ENCODE data around the gene ARHGAP19.

ARHGAP19 gene

DNA sequence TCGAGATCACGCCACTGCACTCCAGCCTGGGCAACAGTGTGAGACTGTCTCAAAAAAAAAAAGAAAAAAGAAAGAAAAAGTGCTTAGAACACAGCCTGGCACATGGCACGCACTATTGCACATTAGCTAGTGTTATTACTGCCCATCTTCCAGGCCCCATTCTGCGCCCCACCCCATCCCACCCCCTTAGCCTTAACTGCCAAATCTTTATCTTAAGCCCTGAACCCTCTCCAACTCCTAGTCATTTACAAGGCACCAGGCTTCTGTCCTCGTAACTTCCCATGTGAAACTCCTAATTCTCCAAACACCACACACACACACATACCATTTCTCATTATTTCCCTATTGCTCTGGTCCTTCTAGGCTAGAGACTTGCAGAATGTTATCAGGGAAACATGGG lies 37.3 kb upstream of the ARHGAP19 start:
- no peak for ATAC-seq (ENCODE audit: insufficient read depth, low read depth)
- Histone ChIP-seq H3K9me3 (ENCODE audit: insufficient read depth, low read length, severe bottlenecking) (no peaks in the 10 kb centered on the region), H3K27ac (ENCODE audit: low read length) (no peak overlapping the region), H3K4me3 (ENCODE audit: low read depth in 1 of 2, low read length in 2 of 2) (no peak overlapping the region), H3K79me2 (ENCODE audit: insufficient read depth, low read length) (peaks cover 30% of the 10 kb centered on the region), H3K36me3 (ENCODE audit: insufficient read depth, low read length) (peaks cover 11% of the 10 kb centered on the region), H3K4me2 (ENCODE audit: insufficient read depth, low read length) (no peak overlapping the region), H2AFZ (ENCODE audit: low read depth, low read length) (no peak overlapping the region), H3K27me3 (ENCODE audit: insufficient read depth, low read length, poor library complexity) (no peaks in the 10 kb centered on the region), H3K9ac (ENCODE audit: low read depth, low read length) (no peak overlapping the region), H3K4me1 (ENCODE audit: insufficient read depth, low read length) (peaks cover 28% of the 10 kb centered on the region), H4K20me1 (ENCODE audit: insufficient read depth, low read length) (peaks cover 35% of the 10 kb centered on the region)
- TF ChIP-seq EZH2 (IDR thresholded peaks at IDR 0.05; ENCODE audit: borderline replicate concordance, low read depth, low read length, severe bottlenecking) = no peak
- TF ChIP-seq, protein P1, sequence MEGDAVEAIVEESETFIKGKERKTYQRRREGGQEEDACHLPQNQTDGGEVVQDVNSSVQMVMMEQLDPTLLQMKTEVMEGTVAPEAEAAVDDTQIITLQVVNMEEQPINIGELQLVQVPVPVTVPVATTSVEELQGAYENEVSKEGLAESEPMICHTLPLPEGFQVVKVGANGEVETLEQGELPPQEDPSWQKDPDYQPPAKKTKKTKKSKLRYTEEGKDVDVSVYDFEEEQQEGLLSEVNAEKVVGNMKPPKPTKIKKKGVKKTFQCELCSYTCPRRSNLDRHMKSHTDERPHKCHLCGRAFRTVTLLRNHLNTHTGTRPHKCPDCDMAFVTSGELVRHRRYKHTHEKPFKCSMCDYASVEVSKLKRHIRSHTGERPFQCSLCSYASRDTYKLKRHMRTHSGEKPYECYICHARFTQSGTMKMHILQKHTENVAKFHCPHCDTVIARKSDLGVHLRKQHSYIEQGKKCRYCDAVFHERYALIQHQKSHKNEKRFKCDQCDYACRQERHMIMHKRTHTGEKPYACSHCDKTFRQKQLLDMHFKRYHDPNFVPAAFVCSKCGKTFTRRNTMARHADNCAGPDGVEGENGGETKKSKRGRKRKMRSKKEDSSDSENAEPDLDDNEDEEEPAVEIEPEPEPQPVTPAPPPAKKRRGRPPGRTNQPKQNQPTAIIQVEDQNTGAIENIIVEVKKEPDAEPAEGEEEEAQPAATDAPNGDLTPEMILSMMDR (IDR thresholded peaks at IDR 0.05; ENCODE audit: borderline replicate concordance, extremely low read depth, low read length, poor library complexity, severe bottlenecking) = no peak
- DNase-seq = no peak

- Histone ChIP-seq H4K20me1 (ENCODE audit: insufficient read depth, low read length) (peaks cover 35% of the 10 kb centered on the region), H3K27me3 (ENCODE audit: insufficient read depth, low read length, poor library complexity) (no peaks in the 10 kb centered on the region), H2AFZ (ENCODE audit: low read depth, low read length) (no peak overlapping the region), H3K27ac (ENCODE audit: low read length) (no peak overlapping the region), H3K4me2 (ENCODE audit: insufficient read depth, low read length) (no peak overlapping the region), H3K4me1 (ENCODE audit: insufficient read depth, low read length) (peaks cover 28% of the 10 kb centered on the region), H3K79me2 (ENCODE audit: insufficient read depth, low read length) (peaks cover 27% of the 10 kb centered on the region), H3K9ac (ENCODE audit: low read depth, low read length) (no peak overlapping the region), H3K36me3 (ENCODE audit: insufficient read depth, low read length) (peaks cover 11% of the 10 kb centered on the region), H3K9me3 (ENCODE audit: insufficient read depth, low read length, severe bottlenecking) (no peaks in the 10 kb centered on the region), H3K4me3 (ENCODE audit: low read depth in 1 of 2, low read length in 2 of 2) (no peak overlapping the region)
- ATAC-seq (ENCODE audit: insufficient read depth, low read depth) (no peak), DNase-seq (no peak)
- TF ChIP-seq, protein P1 (IDR thresholded peaks at IDR 0.05; ENCODE audit: borderline replicate concordance, extremely low read depth, low read length, poor library complexity, severe bottlenecking) = no peak
- no peak for TF ChIP-seq EZH2 (IDR thresholded peaks at IDR 0.05; ENCODE audit: borderline replicate concordance, low read depth, low read length, severe bottlenecking)
Measured at GRCh38 chr10:97328646-97329453, 36.4 kb upstream of the ARHGAP19 start.

DNA sequence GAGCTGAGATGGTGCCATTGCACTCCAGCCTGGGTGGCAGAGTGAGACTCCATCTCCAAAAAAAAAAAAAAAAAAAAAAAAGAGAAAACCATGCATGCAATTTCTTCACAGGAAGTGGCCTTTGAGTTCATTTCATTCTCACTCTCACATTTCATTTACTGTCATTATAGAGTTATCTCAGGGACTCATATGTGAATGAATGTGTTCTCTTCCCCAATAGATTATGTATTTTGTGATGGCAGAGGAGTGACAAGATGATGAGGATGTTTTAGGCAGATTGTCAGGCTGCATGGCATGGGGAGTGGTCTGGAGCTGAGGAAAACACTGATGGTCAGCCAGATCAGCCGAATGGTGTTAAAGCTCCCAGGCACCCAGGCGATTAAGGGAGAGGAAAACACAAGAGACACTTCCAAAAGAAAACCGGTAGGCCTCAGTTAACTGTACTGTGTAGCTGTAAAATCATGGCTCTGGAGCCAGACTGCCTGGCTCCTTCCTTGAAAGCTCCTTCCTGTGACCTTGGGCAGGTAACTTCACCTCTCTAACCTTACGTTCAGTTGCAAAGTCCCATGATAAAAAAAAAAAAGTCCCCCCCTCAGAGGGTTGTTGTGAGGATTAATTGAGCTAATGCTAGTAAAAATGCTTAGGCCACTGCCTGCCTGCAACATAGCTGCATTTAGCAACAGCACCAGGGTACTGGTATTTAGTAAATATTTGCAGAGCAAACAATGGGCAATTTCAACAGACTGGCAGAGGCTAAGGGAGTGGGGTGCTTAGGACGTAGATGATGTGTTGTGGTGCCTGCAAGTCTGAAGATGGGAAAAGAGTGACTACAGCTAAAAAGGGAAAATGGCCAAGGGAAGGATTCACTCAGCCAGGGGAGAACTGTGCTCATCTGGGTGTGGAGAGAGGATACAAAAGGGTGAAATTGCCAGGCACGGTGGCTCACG lies 35.2 kb upstream of the ARHGAP19 start:
- Histone ChIP-seq H3K79me2 (ENCODE audit: insufficient read depth, low read length) (peaks cover 15% of the 10 kb centered on the region), H2AFZ (ENCODE audit: low read depth, low read length) (no peak overlapping the region), H3K4me1 (ENCODE audit: insufficient read depth, low read length) (peaks cover 16% of the 10 kb centered on the region), H3K27ac (ENCODE audit: low read length) (no peak overlapping the region), H3K36me3 (ENCODE audit: insufficient read depth, low read length) (peaks cover 11% of the 10 kb centered on the region; the same call in 1 of the 2 replicates), H3K9ac (ENCODE audit: low read depth, low read length) (no peak overlapping the region), H4K20me1 (ENCODE audit: insufficient read depth, low read length) (peaks cover 24% of the 10 kb centered on the region), H3K4me3 (ENCODE audit: low read depth in 1 of 2, low read length in 2 of 2) (no peak overlapping the region), H3K9me3 (ENCODE audit: insufficient read depth, low read length, severe bottlenecking) (no peaks in the 10 kb centered on the region), H3K27me3 (ENCODE audit: insufficient read depth, low read length, poor library complexity) (no peaks in the 10 kb centered on the region), H3K4me2 (ENCODE audit: insufficient read depth, low read length) (no peak overlapping the region)
- DNase-seq (no peak), ATAC-seq (ENCODE audit: insufficient read depth, low read depth) (no peak)
- TF ChIP-seq EZH2 (IDR thresholded peaks at IDR 0.05; ENCODE audit: borderline replicate concordance, low read depth, low read length, severe bottlenecking) = no peak
- TF ChIP-seq, protein P1 (IDR thresholded peaks at IDR 0.05; ENCODE audit: borderline replicate concordance, extremely low read depth, low read length, poor library complexity, severe bottlenecking) = no peak
